HG03565 (cell line): ENCODE data around the gene GARIN5A.

ENCODE experiments used
- ATAC-seq: cut with Tn5 transposase; IDR thresholded peaks from one replicate; pipeline ENCODE4 v1.9.1; 2021; ENCODE audit warnings: mild to moderate bottlenecking, moderate library complexity; ENCODE audit not compliant: unreplicated experiment

GARIN5A gene

GRCh38 chr19:50509366-50509765 is 32.7 kb upstream of the GARIN5A start:
- ATAC-seq, result no peak

GRCh38 chr19:50508843-50509190 is 32.2 kb upstream of the GARIN5A start:
- no peak for ATAC-seq

DNA sequence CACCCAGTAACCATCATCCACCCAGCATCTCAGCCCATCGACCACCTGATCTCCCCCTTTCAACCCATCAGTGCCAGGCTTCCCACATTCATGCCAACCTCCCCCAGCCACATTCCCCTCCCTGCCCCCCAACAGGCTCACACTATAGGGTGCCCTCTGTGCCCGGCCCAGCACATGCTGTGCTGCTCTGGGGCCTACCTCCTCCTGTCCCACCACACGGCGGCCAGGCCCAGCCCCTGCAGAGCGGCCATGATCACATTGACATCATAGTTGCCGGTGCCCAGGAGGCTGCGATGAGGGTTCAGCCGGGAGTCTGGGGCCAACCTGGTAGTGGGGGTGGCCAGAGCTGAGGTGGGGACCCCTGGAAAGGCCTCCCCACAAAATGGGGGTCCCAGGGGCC is 30.7 kb upstream of the GARIN5A start:
- no peak for ATAC-seq

- no peak for ATAC-seq
Observed at GRCh38 chr19:50506700-50507099, 30.1 kb upstream of the GARIN5A start.

GRCh38 chr19:50505856-50506611 is 29.4 kb upstream of the GARIN5A start:
- no peak for ATAC-seq

GRCh38 chr19:50501568-50502475 is 25.2 kb upstream of the GARIN5A start:
- no peak for ATAC-seq

DNA sequence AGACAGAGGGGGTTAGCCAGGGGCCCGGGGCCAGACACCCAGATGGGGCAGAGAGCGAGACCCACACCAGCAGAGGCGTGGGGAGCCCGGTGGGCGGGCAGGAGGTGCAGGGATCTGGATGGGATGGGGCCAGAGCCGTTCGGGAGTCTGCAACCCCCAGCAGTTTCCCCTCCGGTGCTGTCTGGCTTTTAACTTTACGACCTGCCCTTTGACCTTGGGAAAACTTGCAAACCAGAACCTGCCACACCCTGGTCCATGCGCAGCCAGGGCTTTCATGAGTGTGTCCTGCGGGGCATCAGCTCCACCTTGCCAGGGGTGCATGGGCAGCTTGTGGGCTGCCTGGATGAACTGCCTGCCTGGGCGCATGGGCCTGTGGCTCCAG is 24.5 kb upstream of the GARIN5A start:
- no peak for ATAC-seq

DNA sequence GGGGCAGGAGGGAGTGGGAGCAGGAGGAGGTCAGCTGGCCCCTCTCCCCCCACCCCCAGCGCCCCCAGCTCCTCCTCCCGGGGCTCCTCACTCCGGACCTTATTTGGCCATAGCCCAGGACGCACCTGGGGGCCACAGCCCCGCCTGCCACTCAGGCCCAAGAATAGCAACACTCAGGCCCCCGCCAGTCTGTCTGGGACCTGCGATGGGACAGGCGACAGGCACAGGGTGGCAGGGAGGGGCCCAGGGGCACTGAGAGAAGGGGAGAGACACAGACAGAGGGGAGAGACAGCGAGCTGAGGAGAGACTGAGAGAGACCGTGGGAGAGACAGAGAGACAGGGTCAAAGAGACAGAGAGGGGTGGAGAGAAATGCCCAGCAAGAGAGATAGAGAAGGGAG is 24.1 kb upstream of the GARIN5A start:
- ATAC-seq, result no peak

GRCh38 chr19:50500060-50500752 is 23.6 kb upstream of the GARIN5A start:
- ATAC-seq, result no peak

- ATAC-seq, result no peak
Observed at GRCh38 chr19:50498219-50499056, 21.8 kb upstream of the GARIN5A start.

- ATAC-seq, result no peak
Observed at GRCh38 chr19:50497022-50497405, 20.4 kb upstream of the GARIN5A start.

- ATAC-seq, result no peak
Observed at GRCh38 chr19:50496189-50497021, 19.8 kb upstream of the GARIN5A start.

- no peak for ATAC-seq
Observed at GRCh38 chr19:50495020-50495531, 18.4 kb upstream of the GARIN5A start.

- no peak for ATAC-seq
Observed at GRCh38 chr19:50494186-50495019, 17.8 kb upstream of the GARIN5A start.

DNA sequence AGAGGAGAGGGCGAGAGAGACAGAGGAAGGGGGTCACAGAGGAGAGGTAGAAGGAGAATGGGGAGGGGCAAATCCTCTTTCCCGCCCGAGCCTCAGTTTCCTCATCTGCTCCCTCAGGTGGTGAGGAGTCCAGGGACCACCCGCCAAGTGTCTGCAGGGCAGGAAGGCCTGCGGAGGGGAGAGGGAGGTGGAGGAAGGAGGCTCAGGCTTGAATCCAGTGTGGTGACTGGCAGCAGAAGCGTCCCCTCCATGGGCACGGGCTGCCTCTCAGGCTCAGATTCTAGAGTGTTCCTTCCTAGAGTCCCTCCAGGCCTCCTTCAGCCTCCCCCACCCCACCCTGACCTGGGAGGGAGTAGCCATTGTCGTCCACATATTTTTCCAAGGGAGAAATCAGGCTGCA is 16.5 kb upstream of the GARIN5A start:
- ATAC-seq, result no peak

- ATAC-seq, result no peak
Observed at GRCh38 chr19:50492303-50493052, 15.8 kb upstream of the GARIN5A start.

DNA sequence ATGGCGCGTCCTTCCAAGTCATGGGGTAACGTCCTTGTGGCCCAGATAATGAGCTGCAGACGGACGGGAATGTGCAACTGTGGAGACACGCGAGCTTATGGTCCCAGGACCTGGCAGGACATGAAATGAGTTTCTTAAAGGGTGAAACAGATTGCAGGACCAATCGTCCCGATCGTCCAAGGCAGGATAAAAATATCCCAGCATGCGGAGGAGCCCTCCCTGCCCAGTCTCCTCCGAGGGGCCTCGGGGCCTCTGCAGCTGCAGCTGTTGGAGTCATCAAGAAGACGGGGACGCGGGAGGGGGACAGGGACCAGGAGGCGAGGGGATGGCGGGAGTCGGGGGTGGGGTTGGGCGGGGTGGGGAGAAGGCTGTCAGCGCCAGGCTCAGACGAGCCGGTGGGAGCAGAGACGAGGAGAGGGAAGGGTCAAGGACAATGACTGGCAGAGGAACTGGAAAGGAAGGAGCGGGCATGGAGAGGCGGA is 14.4 kb upstream of the GARIN5A start:
- no peak for ATAC-seq

DNA sequence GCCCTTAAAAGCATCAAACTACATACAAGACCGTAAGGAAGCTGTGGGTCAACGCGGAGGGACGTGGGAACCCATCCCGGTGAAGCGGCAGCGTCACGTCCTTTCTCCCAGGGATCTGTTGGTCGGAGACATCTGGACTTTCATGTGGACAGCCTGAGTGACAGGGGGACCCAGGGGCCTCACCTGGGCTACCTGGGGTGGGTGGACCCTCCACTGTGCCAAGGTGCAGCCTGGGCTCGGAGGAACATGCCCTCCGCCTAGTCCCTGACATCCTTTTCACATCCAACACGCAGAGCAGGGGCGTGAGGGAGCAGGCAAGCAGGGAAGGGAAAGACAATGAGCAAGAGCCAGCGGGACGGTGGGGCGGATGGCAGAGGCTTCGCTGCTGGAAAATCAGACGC is 13.8 kb upstream of the GARIN5A start:
- no peak for ATAC-seq
